Activated CD4-positive, alpha-beta T cell treated with anti-CD3 and anti-CD28 coated beads for 4 hours (primary cell): Measurements from ENCODE around the gene HDAC9.

ENCODE experiments used
- DNase-seq, 2 donors: peaks; one replicate each; pipeline ENCODE4 v3.0.0-alpha.2; 2020

The HDAC9 gene

GRCh38 chr7:18607025-18607424 lies 111.5 kb downstream of the HDAC9 start:
- DNase-seq = no peak

GRCh38 chr7:18610331-18610948 lies 114.9 kb downstream of the HDAC9 start:
- no peak for DNase-seq

GRCh38 chr7:18614841-18615240 lies 119.3 kb downstream of the HDAC9 start:
- DNase-seq = no peak

GRCh38 chr7:18619311-18619710 lies 123.8 kb downstream of the HDAC9 start:
- DNase-seq = no peak

GRCh38 chr7:18623389-18623788 lies 127.8 kb downstream of the HDAC9 start:
- no peak for DNase-seq

- DNase-seq = no peak
Observed at GRCh38 chr7:18624459-18624858, 128.9 kb downstream of the HDAC9 start.

GRCh38 chr7:18626086-18626485 lies 130.5 kb downstream of the HDAC9 start:
- no peak for DNase-seq

GRCh38 chr7:18626717-18627116 lies 131.2 kb downstream of the HDAC9 start:
- no peak for DNase-seq

- DNase-seq = no peak
Observed at GRCh38 chr7:18637516-18637915, 142.0 kb downstream of the HDAC9 start.

GRCh38 chr7:18638594-18639452 lies 143.3 kb downstream of the HDAC9 start:
- DNase-seq = no peak

- no peak for DNase-seq
Observed at GRCh38 chr7:18639711-18640110, 144.2 kb downstream of the HDAC9 start.

GRCh38 chr7:18644981-18645380 lies 149.4 kb downstream of the HDAC9 start:
- no peak for DNase-seq

GRCh38 chr7:18647582-18647981 lies 152.0 kb downstream of the HDAC9 start:
- DNase-seq = no peak

GRCh38 chr7:18648849-18649758 lies 153.6 kb downstream of the HDAC9 start:
- no peak for DNase-seq

- DNase-seq = no peak
Observed at GRCh38 chr7:18653381-18654155, 158.0 kb downstream of the HDAC9 start.

- no peak for DNase-seq
Observed at GRCh38 chr7:18654709-18655108, 159.2 kb downstream of the HDAC9 start.

- DNase-seq = no peak
Observed at GRCh38 chr7:18655506-18655905, 160.0 kb downstream of the HDAC9 start.

GRCh38 chr7:18655912-18656311 lies 160.4 kb downstream of the HDAC9 start:
- DNase-seq = no peak

GRCh38 chr7:18656362-18656761 lies 160.8 kb downstream of the HDAC9 start:
- DNase-seq = no peak

- no peak for DNase-seq
Observed at GRCh38 chr7:18659746-18660145, 164.2 kb downstream of the HDAC9 start.

- no peak for DNase-seq
Observed at GRCh38 chr7:18663321-18663720, 167.8 kb downstream of the HDAC9 start.

GRCh38 chr7:18666107-18666728 lies 170.7 kb downstream of the HDAC9 start:
- peak; percentile 36 to 37 for DNase-seq
